Liver (tissue), 3 donors: ENCODE results near the gene SH2D6.

Source experiments
- SP1 ChIP-seq: IDR thresholded peaks from 2 replicates; pipeline ENCODE4 v1.6.1; 2018; ENCODE audit warnings: antibody characterized with exemption, mild to moderate bottlenecking
- TAF1 ChIP-seq: conservative IDR thresholded peaks from 2 replicates; pipeline ENCODE4 v1.6.1; 2016; ENCODE audit warnings: antibody characterized with exemption, mild to moderate bottlenecking
- TF ChIP-seq, protein P1 (sequence below): fragments of 150-350 bp; IDR thresholded peaks from 2 replicates; pipeline ENCODE4 v1.5.1; 2017; ENCODE audit warnings: improper control_type of control experiment, low read depth, low read length; ENCODE audit not compliant: missing input control
- TF ChIP-seq, protein P2 (sequence below): IDR thresholded peaks from 2 replicates; pipeline ENCODE4 v1.6.1; 2016; ENCODE audit warnings: antibody characterized with exemption
- donor health status: healthy.
- donor health status: healthy.

DNA sequence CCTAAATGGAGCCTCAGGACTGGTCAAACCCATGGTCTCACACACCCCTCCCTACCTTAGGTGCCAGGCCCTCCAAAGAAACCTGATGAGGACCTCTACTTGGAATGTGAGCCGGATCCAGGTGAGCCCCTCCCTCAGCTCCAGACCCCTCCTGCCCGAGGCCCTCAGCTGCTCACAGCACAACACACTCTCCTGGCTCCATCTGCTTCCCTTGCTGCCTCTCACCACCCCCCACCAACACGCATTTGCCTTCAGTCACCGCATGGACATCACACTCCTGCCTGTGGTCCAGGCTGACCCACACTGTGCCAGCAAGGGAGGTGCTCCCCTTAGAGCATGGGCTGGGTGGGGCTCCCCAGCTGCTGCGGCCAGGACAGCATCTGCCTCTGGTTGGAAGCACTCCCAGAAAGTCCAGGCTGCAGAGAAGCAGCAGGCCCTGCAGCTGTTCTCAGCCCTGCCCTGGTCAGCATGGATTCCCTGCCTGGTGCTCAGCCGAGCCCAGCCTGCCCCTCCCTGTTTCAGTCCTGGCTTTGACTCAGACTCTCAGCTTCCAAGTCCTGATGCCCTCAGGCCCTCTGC lies 15.1 kb downstream of the SH2D6 start:
- TF ChIP-seq, protein P1, sequence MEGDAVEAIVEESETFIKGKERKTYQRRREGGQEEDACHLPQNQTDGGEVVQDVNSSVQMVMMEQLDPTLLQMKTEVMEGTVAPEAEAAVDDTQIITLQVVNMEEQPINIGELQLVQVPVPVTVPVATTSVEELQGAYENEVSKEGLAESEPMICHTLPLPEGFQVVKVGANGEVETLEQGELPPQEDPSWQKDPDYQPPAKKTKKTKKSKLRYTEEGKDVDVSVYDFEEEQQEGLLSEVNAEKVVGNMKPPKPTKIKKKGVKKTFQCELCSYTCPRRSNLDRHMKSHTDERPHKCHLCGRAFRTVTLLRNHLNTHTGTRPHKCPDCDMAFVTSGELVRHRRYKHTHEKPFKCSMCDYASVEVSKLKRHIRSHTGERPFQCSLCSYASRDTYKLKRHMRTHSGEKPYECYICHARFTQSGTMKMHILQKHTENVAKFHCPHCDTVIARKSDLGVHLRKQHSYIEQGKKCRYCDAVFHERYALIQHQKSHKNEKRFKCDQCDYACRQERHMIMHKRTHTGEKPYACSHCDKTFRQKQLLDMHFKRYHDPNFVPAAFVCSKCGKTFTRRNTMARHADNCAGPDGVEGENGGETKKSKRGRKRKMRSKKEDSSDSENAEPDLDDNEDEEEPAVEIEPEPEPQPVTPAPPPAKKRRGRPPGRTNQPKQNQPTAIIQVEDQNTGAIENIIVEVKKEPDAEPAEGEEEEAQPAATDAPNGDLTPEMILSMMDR, result no peak
- TF ChIP-seq SP1 (no peak), TAF1 (no peak)
- TF ChIP-seq, protein P2, sequence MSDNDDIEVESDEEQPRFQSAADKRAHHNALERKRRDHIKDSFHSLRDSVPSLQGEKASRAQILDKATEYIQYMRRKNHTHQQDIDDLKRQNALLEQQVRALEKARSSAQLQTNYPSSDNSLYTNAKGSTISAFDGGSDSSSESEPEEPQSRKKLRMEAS, result no peak
